Fibroblast of skin of right quadriceps (primary cell): ENCODE results near the gene GPATCH1.
A peak's percentile ranks its signal among the peaks of the same experiment; 100 is the strongest.

Source experiments
- DNase-seq: peaks from one replicate; pipeline ENCODE4 v3.0.0-alpha.2; 2013

Gene GPATCH1

DNA sequence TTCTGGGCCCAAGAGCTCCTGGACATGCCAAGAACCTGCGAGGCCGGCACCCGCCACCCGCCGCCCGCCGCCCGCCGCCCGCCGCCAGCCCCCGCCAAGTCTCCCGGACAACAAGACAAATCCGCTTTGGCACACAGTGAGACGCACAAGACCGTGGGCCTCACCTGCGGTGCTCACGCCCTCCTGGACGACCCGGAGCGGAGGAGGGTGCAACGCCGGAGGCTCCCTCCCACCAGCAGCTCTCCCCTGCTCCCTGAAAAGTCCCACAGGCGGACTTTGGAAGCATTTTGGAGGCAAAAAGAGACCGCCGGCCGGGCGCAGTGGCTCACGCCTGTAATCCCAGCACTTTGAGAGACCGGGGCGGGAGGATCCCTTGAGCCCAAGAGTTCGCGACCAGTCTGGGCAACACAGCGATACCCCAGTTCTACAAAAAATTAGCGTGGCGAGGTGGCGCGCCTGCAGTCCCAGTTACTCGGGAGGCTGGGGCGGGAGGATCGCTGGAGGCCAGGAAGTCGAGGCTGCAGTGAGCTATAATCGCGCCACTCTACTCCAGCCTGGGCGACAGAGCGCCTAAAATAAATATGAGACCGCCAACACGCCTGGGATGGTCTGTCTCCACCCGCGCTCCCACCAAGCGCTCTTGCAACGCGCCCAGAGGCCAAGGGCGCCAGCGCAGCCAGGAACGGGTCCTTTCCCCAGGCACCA is 17.1 kb upstream of the GPATCH1 start:
- no peak for DNase-seq

DNA sequence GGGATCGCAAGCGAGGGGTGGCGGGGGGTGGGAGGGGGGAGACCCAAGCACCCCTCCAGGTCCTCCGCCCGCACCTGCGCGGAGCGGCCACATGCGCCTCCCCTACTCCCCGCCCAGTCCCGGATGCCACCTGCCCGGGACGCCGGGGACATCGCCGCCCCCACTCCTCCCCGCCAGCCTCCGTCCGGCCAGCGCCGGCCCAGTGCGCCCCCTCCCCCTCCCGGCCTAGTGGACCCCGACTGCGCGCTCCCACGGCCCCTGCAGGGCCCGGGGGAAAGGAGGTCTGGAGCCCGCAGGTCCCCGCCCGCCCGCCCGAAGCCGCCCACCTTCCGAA is 16.6 kb upstream of the GPATCH1 start:
- no peak for DNase-seq

DNA sequence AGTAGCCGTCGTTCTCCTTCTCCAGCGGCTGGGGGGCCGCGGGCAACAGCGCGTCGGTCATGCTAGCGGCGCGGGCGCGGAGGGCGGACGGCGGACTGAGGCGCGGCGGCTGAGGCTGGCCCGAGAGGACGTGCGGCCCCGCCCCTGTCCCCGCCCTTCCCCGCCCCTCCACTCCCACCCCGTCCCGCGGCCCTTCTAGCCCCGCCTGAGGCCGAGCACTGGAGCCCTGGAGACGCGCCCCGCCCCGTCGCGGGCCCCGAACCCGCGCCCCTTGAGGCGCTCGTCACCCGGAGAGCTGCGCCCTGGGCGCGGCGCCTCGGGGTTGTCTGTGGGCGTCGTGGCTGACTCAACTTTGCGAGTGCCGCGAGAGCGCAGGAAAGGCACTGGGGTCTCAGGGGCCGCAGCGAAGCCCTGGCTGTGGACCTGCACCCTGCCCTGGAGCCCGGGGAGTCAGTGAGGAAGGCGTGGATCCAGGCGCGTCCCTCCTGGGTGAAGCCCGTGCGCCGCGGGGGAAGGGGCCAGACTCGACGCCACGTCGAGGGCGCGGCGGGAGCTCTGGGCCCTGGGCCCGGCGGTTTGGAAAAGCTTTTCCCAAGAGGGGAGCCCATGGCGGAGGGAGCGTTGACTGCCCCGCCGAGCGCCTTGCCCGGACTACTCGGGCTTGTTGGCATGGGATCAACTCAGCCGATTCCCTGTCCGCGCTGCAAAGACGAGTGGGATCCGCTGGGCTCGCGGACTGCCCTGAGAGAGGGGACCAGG is 16.0 kb upstream of the GPATCH1 start, which contains the start of gene RHPN2:
TSS of gene RHPN2 (minus strand) at position 97 of the 759 bp plus-strand sequence. CDS start at position 61, 36 bp downstream.
- peak; percentile 67 for DNase-seq

DNA sequence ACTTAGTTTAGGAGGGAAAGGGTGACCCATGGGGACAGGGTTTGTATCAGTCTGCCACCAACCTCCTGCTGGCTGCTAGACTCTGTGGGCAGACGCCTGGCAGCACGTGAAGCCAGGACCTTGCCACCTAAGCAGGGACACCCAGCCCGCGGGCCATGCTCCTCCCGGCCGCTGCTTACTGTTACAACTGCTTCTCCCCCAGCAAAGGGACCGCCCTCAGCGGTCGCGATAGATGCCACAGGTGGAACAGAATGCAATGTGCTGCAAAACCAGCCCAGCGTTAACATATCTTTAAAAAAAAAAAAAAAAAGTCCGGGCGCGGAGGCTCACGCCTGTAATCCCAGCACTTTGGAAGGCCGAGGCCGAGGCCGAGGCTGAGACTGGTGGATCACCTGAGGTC is 14.4 kb upstream of the GPATCH1 start:
- DNase-seq = no peak

DNA sequence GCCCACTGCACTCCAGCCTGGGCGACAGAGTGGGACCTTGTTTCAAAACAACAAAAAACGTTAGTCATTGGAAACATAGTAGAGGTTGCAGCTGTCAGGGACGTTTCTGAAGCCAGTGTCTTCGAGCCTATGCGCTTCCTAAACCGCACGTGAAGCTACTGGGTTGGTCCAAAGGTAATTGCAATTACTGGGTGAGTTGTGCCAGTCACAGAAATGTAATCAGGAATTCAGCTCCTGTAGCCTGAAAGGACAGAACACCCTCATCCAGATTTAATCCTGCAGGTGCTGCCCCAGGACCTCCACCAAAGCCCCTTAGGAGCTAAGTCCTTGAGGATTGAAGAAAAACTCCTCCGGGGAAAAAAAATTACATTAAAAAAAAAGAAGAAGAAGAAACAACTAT is 13.9 kb upstream of the GPATCH1 start:
- no peak for DNase-seq

DNA sequence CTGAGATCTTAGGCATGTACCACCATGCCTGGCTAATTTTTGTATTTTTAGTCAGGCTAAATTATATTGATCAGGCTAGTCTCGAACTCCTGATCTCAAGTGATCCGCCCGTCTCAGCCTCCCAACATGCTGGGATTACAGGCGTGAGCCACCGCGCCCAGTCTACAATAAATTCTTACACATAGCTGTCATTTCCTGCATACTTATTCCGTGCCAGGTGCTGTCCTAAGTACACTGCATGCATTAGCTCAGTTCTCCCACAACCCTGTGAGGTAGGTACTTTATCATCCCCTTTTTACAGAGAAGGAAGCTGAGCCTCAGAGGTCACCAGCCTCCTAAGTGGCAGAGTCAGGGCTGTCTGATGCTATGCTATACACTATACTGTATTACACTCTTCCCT is 9.1 kb upstream of the GPATCH1 start:
- no peak for DNase-seq

DNA sequence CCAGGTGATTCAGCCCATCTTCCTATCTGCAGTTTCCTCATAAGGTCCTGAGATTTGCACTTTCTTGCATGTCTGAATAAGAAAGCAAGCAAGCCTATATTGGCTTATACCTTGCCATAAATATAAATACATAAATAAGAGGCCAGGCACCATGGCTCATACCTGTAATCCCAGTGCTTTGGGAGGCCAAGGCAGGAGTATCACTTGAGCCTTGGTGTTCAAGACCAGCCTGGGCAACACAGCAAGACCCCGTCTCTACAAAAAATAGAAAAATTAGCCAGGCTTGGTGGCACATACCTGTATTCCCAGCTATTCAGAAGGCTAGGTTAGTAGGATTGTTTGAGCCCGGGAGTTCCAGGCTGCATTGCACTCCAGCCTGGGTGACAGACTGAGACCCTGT is 5.5 kb upstream of the GPATCH1 start:
- DNase-seq = no peak

DNA sequence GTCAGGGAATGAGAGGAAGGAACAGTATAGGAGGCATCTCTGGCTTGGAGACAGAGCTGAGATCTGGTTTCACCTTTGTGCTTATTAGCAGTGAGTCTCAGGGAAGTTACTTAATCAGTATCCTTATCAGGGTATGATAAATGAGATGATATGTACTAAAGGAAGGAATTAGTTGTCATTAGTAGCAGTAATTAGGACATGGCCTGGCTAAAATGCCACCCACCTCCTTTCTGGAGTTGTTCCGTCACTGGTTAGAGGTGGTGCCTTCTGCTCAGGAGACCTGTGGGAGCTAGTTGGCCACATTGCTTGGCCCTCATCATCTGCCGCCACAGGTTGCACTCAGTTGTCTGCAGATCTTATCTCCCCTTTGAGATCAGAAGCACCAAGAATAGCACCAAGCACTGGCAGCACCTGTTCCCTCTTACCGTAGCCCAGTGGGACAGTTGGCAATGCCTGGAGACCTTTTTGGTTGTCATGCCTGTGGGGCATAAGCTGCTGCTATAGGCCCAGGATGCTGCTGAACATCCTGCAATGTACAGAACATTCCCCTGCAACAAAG is 4.7 kb downstream of the GPATCH1 start:
- DNase-seq = no peak

DNA sequence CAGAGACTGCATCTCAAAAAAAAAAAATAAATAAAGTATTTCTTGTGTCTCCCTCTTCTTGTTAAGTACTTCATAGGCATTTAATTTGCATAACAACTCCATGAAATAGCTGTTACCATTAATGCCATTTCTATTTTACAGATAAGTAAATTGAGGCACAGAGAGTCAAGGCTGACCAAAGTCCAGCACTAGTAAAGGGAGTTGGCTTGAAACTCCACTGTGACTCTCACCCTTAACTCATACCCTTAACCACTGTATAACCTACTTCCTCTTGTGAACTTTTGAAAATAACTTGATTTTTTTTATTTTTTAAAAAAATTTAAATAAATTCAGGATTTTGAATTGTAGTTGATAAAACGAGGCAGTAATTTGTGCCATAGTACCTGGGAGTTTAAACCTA is 6.0 kb downstream of the GPATCH1 start:
- DNase-seq = no peak

DNA sequence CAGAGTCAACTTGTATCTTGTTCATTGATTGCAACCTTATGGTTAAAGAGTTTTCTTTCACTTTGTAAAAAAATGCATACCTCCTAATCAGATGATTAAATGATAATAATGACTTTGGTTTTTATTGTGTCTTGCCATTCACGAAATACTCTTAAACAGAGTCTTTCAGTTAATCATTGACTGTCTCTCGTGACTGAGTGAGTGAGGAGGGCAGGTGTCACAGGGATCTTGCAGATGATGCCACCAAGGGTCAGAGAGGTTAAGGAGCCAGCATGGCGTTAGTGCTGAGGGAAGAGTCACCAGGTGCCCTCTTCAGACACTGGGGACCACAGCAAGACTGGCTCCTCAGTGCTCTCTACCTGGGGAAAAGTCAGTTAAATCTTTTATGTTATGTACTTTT is 8.0 kb downstream of the GPATCH1 start:
- DNase-seq = no peak

DNA sequence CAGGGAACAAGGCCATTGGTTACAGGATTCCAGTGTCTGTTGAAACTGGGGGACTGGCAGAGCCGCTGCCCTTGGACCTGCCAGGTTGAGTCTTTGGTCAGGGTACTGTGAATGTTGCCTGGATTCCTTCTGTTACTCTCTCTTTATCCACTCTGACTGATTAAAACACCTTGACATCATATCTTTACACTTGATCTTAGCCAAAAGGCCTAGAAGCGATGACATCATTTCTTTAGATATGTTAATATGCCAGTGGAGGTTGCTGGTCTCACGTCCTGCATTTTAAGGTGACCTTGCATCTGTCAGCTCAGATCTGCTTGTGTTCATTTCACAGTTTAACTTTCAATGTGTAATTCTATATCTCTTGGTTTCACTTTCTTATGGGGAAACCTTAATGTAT is 9.2 kb downstream of the GPATCH1 start:
- DNase-seq = no peak

DNA sequence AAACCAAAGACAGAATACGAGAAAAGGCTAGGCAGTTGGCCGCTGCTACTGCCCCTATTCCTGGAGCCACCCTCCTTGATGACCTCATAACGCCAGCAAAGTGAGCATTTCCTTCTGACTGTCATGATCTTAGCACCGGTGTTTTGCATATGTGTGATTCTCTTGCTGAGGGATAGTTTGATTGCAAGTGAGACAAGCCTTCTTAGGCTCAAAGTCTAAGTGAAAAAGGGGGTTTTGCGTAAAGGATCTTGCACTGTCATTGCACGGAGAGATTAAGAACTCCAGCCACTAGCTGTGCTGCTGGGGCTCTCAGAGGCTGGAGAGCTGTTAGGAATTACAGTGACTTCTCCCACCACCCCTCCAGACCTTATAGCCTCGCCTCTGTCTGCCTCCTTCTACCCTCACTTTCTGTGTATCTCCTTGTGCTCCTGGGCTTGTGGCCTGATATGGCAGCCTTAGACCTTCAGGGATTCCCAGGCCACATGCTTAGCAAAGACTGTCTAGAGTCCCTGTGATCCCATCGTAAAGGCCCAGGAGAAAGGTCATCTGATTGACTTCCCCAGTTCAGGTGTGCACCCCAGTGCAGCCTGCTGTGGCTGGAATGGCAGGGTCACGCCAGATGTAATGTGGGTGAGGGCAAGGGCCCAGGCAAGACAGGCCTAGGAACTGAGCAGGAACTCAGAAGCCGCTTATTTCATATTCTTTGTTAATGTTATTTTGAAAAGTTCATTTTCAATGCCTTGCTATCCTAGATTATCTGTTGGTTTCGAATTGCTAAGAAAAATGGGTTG is 12.6 kb downstream of the GPATCH1 start:
- no peak for DNase-seq

DNA sequence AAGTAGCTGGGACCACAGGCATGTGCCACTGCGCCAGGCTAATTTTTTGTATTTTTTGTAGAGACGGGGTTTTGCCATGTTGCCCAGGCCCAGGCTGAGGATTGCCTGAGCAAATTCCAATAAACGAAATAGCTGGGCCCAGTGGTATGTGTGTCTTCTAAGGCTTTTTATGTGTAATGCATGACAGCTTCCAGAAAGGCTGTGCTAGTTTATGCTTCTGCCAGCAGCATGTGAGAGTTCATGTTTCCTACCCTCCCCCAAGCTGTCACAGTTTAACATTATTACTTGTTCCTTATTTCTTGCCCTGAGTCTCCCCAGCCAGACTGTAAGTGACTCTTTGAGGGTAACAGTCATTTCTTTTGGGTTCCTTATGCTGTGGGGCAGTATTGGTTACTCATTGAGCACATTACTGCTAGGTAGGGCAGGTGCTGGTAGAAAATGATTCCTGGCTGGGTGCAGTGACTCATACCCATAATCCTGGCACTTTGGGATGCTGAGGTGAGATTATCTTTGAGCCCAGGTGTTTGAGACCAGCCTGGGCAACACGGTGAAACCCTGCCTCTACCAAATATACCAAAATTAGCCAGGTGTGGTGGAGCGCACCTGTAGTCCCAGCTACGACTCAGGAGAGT is 13.6 kb downstream of the GPATCH1 start:
- no peak for DNase-seq

DNA sequence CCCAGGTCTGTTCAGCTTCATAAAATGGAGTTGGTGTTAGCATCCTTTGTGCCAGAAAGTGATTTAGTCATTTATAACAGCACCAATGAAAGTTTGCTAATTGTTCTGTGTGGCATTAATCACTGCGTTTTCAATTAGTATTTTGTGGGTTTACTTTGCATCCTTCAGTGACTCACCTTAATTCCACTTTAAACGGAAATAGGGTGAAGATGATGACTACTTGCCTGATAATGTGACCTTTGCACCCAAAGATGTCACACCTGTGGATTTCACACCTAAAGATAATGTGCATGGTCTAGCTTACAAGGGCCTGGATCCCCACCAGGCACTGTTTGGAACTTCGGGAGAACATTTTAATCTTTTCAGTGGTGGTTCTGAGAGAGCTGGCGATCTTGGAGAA is 15.0 kb downstream of the GPATCH1 start:
- DNase-seq = no peak

DNA sequence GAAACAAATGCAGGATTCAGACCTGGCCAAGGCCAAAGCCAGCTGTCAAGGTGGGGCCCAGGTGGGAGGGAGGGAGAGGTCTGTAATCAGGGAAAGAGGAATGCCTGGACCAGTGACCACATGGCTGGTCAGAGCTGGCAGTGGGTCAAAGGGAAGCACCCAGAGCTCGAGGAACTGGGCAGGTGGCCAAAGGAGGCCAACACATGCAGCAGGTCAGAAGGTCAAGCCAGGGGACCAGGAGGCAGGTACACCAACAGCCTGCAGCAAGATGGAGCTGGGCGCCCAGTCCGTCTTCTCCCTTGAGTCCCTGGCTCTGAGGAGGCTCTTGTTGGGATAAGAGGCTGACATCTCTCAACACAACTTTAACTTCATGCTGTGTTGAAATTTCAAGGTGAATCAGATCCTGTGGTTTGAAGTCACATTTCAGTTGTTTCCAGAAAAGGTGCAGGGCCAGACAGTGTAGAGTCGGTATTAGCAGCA is 17.1 kb downstream of the GPATCH1 start:
- no peak for DNase-seq

DNA sequence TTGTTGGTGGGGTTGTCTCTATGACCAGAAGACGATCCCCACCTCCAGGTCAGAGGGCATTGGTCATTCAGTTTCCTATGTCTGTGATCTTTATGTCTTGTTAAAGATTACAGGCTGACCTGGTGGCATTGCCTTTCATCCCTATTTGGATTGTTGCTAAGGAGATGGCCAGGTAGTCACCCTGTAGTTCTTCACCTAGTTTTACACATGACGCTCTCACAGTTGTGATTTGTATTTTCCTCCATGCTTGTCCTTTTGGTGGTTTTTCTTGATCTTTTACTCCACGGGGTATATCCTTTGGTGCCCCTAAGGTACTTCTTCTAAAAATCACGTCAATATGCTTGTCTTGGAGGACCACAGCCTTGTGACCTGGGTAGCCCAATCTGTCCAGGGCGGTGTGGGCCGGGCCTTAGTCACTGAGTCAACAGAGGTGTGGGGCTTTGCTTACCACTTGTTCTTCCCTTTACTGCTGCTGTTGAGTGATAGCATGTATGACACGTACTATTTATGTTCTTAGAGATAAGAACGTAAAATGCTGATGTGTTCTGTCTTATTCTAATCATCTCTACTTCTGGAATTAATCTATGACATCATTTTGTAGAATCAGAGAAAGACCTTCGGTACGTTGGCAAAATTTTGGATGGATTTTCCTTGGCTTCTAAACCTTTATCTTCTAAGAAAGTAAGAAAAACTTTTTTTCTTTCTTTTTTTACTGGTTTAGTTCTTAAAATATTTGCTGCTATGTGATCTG is 20.1 kb downstream of the GPATCH1 start:
- DNase-seq = no peak

DNA sequence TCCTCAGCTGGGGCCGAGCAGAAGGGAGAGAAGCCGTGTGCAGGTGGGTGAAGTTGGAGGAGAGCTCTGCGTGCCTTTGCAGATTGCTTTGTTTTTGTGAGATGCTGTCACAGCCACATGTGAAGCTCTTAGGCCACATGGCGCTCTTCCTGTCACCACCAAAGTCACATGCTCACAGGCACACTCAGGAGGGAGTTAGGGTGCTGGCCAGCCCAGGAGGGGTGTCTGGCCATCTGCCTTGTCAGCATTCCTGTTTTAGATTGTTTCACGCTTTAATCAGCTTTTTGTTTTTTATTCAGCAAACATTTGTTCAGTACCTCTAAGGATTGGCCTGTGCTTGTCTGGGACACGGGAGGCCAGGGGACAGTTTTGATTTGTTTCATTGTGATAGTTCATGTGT is 21.9 kb downstream of the GPATCH1 start:
- DNase-seq = no peak

DNA sequence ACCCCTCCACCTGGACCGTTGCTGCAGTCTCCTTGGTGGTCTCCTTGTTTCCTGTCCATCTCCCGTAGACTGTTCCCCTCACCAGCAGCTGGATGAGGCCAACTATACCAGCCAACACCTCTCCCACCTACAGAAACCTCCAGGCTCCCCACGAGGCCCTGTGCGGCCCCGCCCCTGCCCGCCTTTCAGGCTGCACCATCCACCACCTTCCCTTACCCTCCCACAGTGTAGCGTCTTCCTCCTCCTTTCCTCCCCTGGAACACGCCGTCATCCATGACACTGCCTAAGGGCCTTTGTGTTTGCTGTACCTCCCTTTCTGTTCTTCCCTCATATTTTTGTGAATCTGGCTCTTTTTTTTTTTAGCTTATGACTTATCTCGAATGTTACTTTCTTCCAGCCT is 27.2 kb downstream of the GPATCH1 start:
- DNase-seq = no peak

DNA sequence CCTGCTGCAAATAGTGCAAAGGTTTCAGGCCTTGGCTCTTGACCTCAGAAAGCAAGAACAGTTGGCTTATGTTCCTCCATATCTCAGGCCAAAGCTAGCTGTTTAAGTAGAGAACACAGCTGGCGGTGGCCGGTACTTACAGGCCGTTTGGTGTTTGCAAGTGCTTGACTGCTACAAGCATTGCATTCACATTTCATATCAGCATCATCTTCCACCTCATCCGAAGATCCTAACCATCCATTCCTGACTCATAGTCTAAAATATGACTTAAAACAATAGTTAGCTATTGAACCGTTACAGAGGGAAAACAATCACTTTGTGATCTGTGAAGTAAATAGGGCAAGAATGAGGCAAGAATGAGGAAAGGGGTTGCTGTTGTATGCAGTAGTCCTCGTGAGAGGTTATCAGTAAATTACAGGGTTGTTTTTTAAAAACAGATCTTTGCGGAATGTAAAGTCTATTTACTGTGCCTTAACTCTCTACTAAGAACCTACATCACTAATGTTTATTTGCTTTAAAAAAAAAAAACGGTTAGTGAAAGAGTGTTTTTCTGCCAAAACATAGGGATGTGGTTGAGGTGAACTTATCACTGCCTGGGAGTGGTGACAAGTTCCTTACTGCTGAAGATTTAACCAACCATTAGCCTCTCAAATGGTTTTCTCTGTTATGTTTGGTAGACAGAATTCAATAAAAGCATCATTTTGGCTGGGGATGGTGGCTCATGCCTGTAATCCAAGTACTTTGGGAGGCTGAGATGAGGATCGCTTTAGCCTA is 29.3 kb downstream of the GPATCH1 start:
- no peak for DNase-seq

DNA sequence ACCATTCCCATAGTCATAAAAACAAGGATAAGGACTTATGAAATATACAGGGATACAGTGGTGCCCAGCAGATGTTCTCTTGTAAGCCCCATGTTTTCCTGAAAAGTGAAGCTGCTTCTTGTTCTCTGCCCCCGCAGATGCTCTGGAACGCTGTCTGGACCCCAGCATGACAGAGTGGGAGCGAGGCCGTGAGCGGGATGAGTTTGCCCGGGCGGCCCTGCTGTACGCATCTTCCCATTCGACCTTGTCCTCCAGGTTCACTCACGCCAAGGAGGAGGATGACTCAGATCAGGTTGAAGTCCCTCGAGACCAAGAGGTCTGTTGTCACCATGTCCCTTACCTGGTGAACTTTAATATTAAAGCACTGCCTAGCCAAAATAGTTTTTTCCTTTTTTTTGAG is 30.6 kb downstream of the GPATCH1 start:
- no peak for DNase-seq

DNA sequence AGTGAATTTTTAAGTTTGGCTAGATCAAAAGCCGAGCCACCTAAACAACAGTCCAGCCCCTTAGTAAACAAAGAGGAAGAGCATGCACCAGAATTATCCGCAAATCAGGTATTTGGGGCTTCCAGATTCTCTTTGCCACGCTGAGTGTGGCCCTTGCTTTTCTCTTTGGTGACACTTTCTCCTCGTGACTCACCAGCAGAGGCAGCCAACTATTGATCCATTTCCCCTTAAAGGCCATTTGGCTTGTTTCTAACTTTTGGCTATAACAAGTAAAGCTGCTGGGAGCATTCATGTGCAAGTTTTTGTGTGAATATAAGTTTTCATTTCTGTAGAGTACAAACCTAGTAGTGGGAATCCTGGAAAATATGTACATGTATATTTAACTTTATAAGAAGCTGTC is 33.3 kb downstream of the GPATCH1 start:
- no peak for DNase-seq
